ENCODE measurements around the gene SV2B.

- TF ChIP-seq, protein P1, sequence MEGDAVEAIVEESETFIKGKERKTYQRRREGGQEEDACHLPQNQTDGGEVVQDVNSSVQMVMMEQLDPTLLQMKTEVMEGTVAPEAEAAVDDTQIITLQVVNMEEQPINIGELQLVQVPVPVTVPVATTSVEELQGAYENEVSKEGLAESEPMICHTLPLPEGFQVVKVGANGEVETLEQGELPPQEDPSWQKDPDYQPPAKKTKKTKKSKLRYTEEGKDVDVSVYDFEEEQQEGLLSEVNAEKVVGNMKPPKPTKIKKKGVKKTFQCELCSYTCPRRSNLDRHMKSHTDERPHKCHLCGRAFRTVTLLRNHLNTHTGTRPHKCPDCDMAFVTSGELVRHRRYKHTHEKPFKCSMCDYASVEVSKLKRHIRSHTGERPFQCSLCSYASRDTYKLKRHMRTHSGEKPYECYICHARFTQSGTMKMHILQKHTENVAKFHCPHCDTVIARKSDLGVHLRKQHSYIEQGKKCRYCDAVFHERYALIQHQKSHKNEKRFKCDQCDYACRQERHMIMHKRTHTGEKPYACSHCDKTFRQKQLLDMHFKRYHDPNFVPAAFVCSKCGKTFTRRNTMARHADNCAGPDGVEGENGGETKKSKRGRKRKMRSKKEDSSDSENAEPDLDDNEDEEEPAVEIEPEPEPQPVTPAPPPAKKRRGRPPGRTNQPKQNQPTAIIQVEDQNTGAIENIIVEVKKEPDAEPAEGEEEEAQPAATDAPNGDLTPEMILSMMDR (IDR thresholded peaks at IDR 0.05): no peak
- no peak for TF ChIP-seq EZH2 (IDR thresholded peaks at IDR 0.05; ENCODE audit: borderline replicate concordance, insufficient read depth, low read depth, low read length, poor library complexity, severe bottlenecking)
These were observed 122.0 kb downstream of the SV2B start for GRCh38 chr15:91222052-91222451.

All from B cell (primary cell).